Measurements from ENCODE around the gene NPR3.

DNA sequence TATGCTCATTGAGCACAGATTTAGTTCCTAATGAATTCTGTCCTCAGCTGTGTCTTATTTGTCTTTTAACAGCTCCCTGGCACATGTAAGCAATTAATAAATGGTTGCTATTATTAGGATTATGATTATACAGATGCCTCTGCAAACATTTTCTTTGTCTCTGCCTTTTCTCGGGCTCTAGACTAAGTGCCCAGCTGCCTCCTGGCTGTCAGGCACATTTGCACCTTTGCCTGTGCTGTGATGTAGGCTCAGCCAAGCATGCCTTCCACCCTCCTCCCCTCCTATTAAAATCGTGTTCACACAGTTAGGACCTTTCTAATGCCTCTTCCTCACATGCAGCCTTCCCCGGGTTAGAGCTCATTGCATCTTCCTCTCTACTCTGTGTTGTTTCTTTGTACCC is 25.7 kb downstream of the NPR3 start:
- TF ChIP-seq, protein P1, sequence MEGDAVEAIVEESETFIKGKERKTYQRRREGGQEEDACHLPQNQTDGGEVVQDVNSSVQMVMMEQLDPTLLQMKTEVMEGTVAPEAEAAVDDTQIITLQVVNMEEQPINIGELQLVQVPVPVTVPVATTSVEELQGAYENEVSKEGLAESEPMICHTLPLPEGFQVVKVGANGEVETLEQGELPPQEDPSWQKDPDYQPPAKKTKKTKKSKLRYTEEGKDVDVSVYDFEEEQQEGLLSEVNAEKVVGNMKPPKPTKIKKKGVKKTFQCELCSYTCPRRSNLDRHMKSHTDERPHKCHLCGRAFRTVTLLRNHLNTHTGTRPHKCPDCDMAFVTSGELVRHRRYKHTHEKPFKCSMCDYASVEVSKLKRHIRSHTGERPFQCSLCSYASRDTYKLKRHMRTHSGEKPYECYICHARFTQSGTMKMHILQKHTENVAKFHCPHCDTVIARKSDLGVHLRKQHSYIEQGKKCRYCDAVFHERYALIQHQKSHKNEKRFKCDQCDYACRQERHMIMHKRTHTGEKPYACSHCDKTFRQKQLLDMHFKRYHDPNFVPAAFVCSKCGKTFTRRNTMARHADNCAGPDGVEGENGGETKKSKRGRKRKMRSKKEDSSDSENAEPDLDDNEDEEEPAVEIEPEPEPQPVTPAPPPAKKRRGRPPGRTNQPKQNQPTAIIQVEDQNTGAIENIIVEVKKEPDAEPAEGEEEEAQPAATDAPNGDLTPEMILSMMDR (IDR thresholded peaks at IDR 0.05): no peak
- TF ChIP-seq POLR2A (IDR thresholded peaks at IDR 0.05) (no peak), EP300 (IDR thresholded peaks at IDR 0.05) (no peak)

Data from ovary (tissue), 3 donors.